HEK293 (cell line): ENCODE results near the gene DBH.
A peak's percentile ranks its signal among the peaks of the same experiment; 100 is the strongest.

Source experiments
- CTCF ChIA-PET: fragments of 350-600 bp; formaldehyde crosslinking; extraction: SDS; loops from one replicate; lab custom pipeline; 2021; ENCODE audit warnings: antibody characterized with exemption; lab: Yijun Ruan, JAX
- POLR2A ChIA-PET: fragments of 300-600 bp; formaldehyde crosslinking; extraction: SDS; loops from one replicate; lab custom pipeline; 2020; ENCODE audit warnings: antibody characterized with exemption, inconsistent platforms; lab: Yijun Ruan, JAX
- H3K27ac ChIP-seq: fragments of 200-500 bp; sonication (Bioruptor generic); 2 replicates; pipeline ENCODE4 v1.5.1; 2014; ENCODE audit warnings: low read depth, low read length, control low read depth, inconsistent platforms; ENCODE audit errors: extremely low read depth
- H3K36me3 ChIP-seq, 2 experiments: fragments of 200-500 bp in 1 of 2; sonication (Bioruptor generic) in 1 of 2; 1 replicate in 1 of 2; 2 replicates in 1 of 2; pipeline ENCODE4 v1.5.1; 2014 to 2017; ENCODE audit warnings: inconsistent platforms in 2 of 2, low read length in 2 of 2; ENCODE audit not compliant: control insufficient read depth in 2 of 2, insufficient read depth in 1 of 2
- H3K4me1 ChIP-seq: fragments of 200-500 bp; sonication (Bioruptor generic); 2 replicates; pipeline ENCODE4 v1.5.1; 2014; ENCODE audit warnings: mild to moderate bottlenecking, low read length, inconsistent platforms; ENCODE audit not compliant: control insufficient read depth, insufficient read depth
- H3K4me3 ChIP-seq: 2 replicates; pipeline ENCODE4 v1.5.1; 2011; ENCODE audit warnings: low read depth, mild to moderate bottlenecking, control low read depth, low read length, moderate library complexity
- H3K9me3 ChIP-seq: fragments of 200-500 bp; sonication (Bioruptor generic); 2 replicates; pipeline ENCODE4 v1.5.1; 2014; ENCODE audit warnings: low read depth, low read length, inconsistent platforms; ENCODE audit not compliant: control insufficient read depth, insufficient read depth
- CTCF ChIP-seq: fragments of 450-650 bp; formaldehyde crosslinking; IDR thresholded peaks from 2 replicates; pipeline ENCODE4 v1.5.1; 2016; ENCODE audit warnings: missing biosample characterization, missing genetic modification characterization
- REPIN1 ChIP-seq: fragments of 450-650 bp; formaldehyde crosslinking; IDR thresholded peaks from 2 replicates; pipeline ENCODE4 v1.5.1; 2017; ENCODE audit warnings: missing biosample characterization, missing genetic modification characterization, low read depth
- WT1 ChIP-seq: fragments of 450-650 bp; formaldehyde crosslinking; IDR thresholded peaks from 2 replicates; pipeline ENCODE4 v1.5.1; 2016; ENCODE audit warnings: missing biosample characterization, missing genetic modification characterization
- ZBTB21 ChIP-seq: fragments of 450-650 bp; formaldehyde crosslinking; IDR thresholded peaks from 2 replicates; pipeline ENCODE4 v1.5.1; 2017; ENCODE audit warnings: missing biosample characterization, missing genetic modification characterization
- ZBTB6 ChIP-seq: fragments of 450-650 bp; formaldehyde crosslinking; IDR thresholded peaks from 2 replicates; pipeline ENCODE4 v1.5.1; 2017; ENCODE audit warnings: missing biosample characterization, missing genetic modification characterization
- ZNF10 ChIP-seq: fragments of 450-650 bp; formaldehyde crosslinking; IDR thresholded peaks from 2 replicates; pipeline ENCODE4 v1.5.1; 2017; ENCODE audit warnings: missing biosample characterization, missing genetic modification characterization
- ZNF2 ChIP-seq: fragments of 450-650 bp; formaldehyde crosslinking; IDR thresholded peaks from 2 replicates; pipeline ENCODE4 v1.5.1; 2016; ENCODE audit warnings: missing biosample characterization, missing genetic modification characterization
- ZNF202 ChIP-seq: fragments of 450-650 bp; formaldehyde crosslinking; IDR thresholded peaks from 2 replicates; pipeline ENCODE4 v1.5.1; 2016; ENCODE audit warnings: missing biosample characterization, missing genetic modification characterization, borderline replicate concordance
- ZNF324 ChIP-seq: fragments of 450-650 bp; formaldehyde crosslinking; IDR thresholded peaks from 2 replicates; pipeline ENCODE4 v1.5.1; 2016; ENCODE audit warnings: missing biosample characterization, missing genetic modification characterization
- ZNF48 ChIP-seq: fragments of 450-650 bp; formaldehyde crosslinking; IDR thresholded peaks from 2 replicates; pipeline ENCODE4 v1.5.1; 2016; ENCODE audit warnings: missing biosample characterization, missing genetic modification characterization
- ZNF549 ChIP-seq: fragments of 450-650 bp; IDR thresholded peaks from 2 replicates; pipeline ENCODE4 v1.5.1; 2018; ENCODE audit warnings: missing biosample characterization, missing genetic modification characterization, mild to moderate bottlenecking, inconsistent platforms, moderate library complexity
- ZNF600 ChIP-seq: fragments of 450-650 bp; formaldehyde crosslinking; IDR thresholded peaks from 2 replicates; pipeline ENCODE4 v1.5.1; 2016; ENCODE audit warnings: missing biosample characterization, missing genetic modification characterization
- ZNF664 ChIP-seq: fragments of 450-650 bp; formaldehyde crosslinking; IDR thresholded peaks from 2 replicates; pipeline ENCODE4 v1.5.1; 2016; ENCODE audit warnings: missing biosample characterization, missing genetic modification characterization
- TF ChIP-seq, protein P1 (sequence below): fragments of 450-650 bp; formaldehyde crosslinking; IDR thresholded peaks from 2 replicates; pipeline ENCODE4 v1.5.1; 2016; ENCODE audit warnings: missing biosample characterization, missing genetic modification characterization
- TF ChIP-seq, protein P2 (sequence below): IDR thresholded peaks from 2 replicates; pipeline ENCODE4 v1.6.1; 2011; ENCODE audit warnings: mild to moderate bottlenecking, low read depth, low read length, borderline replicate concordance

The DBH gene

DNA sequence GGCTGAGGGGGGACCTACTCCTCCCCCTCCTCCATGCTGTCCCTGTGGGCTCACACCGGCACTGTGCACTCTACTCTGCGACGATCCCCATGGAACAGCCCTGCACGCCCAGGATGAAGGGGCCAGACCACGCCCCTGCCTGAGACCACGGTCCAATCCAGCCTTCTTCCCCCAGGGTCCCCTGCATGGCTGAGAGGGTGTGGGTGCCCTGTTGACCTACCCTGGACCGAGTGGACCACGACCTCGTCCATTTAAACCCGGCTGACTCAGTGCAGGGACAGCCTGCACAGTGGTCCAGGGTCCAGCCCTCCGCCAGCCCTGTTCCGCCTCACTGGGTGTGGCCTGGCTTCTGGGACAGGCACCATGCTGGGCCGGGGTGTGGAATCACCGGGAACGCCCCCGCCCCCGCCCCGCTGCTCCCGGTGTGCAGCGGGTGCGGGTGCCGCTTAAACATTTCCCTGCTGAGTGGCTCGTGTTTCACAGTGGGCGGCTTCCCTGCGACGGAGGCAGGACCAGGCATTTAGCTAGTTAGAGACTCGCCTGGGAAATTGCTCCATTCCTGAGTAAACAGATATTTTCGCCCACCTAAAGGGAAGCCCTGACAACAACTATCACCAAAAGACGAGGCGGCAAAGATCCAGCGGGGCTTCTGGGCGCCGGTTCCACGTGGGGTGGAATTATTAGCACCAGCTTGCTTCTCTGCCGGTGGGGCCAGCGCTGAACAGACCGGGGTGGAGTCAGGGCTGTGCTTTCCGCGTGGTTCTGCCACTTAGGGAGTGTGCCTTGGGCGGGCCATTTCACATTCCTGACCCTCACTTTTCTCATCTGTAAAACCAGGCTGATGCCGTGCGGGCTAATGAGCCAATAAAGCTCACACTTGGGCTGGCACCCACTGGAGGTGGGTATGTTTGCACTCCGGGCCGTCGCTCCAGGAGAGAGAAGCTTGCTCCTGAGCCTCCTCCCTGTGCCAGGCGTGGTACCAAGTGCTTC is 22.6 kb downstream of the DBH start (continued):
- TF ChIP-seq, protein P1, sequence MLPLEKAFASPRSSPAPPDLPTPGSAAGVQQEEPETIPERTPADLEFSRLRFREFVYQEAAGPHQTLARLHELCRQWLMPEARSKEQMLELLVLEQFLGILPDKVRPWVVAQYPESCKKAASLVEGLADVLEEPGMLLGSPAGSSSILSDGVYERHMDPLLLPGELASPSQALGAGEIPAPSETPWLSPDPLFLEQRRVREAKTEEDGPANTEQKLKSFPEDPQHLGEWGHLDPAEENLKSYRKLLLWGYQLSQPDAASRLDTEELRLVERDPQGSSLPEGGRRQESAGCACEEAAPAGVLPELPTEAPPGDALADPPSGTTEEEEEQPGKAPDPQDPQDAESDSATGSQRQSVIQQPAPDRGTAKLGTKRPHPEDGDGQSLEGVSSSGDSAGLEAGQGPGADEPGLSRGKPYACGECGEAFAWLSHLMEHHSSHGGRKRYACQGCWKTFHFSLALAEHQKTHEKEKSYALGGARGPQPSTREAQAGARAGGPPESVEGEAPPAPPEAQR: no peak
- no peak for TF ChIP-seq ZNF48 (tag by site-specific recombination)
- no peak for TF ChIP-seq ZNF549 (tag by site-specific recombination)
- 0 out of 2 replicates have a peak, but pooled peaks have one; percentile 24 for TF ChIP-seq ZNF10
- no peak for TF ChIP-seq ZNF324 (tag by site-specific recombination)
- TF ChIP-seq ZBTB6 (tag by site-specific recombination): no peak
- TF ChIP-seq ZNF202 (tag by site-specific recombination): no peak
- no peak for TF ChIP-seq ZBTB21 (tag by site-specific recombination)
- TF ChIP-seq, protein P2, sequence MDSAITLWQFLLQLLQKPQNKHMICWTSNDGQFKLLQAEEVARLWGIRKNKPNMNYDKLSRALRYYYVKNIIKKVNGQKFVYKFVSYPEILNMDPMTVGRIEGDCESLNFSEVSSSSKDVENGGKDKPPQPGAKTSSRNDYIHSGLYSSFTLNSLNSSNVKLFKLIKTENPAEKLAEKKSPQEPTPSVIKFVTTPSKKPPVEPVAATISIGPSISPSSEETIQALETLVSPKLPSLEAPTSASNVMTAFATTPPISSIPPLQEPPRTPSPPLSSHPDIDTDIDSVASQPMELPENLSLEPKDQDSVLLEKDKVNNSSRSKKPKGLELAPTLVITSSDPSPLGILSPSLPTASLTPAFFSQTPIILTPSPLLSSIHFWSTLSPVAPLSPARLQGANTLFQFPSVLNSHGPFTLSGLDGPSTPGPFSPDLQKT: no peak
- TF ChIP-seq REPIN1 (tag by site-specific recombination): no peak
- TF ChIP-seq ZNF600 (tag by site-specific recombination): peak; percentile 60
- TF ChIP-seq ZNF2 (tag by site-specific recombination): no peak

- ChIA-PET CTCF (interaction anchor here (0.7 to 1.8 kb wide), 6 partner anchors 13 to 452 kb away, joined by 3 to 10 read pairs (median 3); no protein-coding TSS in a partner anchor), POLR2A (interaction anchor here (1.0 kb wide), 1 partner anchor 48 kb away, joined by 3 read pairs; no protein-coding TSS in a partner anchor)
Observed at GRCh38 chr9:133659516-133659915, 23.4 kb downstream of the DBH start.

More at GRCh38 chr9:133659516-133659915, 23.4 kb downstream of the DBH start:
- Histone ChIP-seq H3K4me3 (no peak overlapping the region), H3K27ac (no peak overlapping the region), H3K36me3 (no peaks in the 10 kb centered on the region), H3K9me3 (no peaks in the 10 kb centered on the region), H3K4me1 (peaks cover 3% of the 10 kb centered on the region)
- TF ChIP-seq CTCF (tag by site-specific recombination): no peak
- no peak for TF ChIP-seq ZNF664 (tag by site-specific recombination)
- TF ChIP-seq WT1 (tag by site-specific recombination): no peak
